Suppressor macrophage (primary cell): Measurements from ENCODE around the gene LIMCH1.
"Not testable (repeated sequence)": the region's sequence is repeated elsewhere in the genome, so short reads cannot be mapped to it uniquely, and the experiment has no call there.

Source experiments
- DNase-seq, 4 experiments: peaks; one replicate each; pipeline ENCODE4 v3.0.0-alpha.2; 2020 to 2022

Gene LIMCH1

GRCh38 chr4:41731569-41732126, 193.7 kb downstream of the LIMCH1 start:
- no peak for DNase-seq

GRCh38 chr4:41734371-41734770, 196.4 kb downstream of the LIMCH1 start:
- no peak for DNase-seq

GRCh38 chr4:41737491-41737890, 199.5 kb downstream of the LIMCH1 start:
- not testable (repeated sequence) for DNase-seq

GRCh38 chr4:41741354-41741753, 203.4 kb downstream of the LIMCH1 start:
- DNase-seq, result no peak

GRCh38 chr4:41744572-41745291, 206.8 kb downstream of the LIMCH1 start:
- no peak for DNase-seq

GRCh38 chr4:41745292-41746024, 207.5 kb downstream of the LIMCH1 start:
- DNase-seq, result no peak

GRCh38 chr4:41746025-41746439, 208.1 kb downstream of the LIMCH1 start:
- no peak for DNase-seq

GRCh38 chr4:41746440-41747229, 208.7 kb downstream of the LIMCH1 start:
- DNase-seq, result no peak

- DNase-seq, result no peak
These were observed 209.5 kb downstream of the LIMCH1 start for GRCh38 chr4:41747230-41748055.

- DNase-seq, result no peak
These were observed 210.2 kb downstream of the LIMCH1 start for GRCh38 chr4:41748074-41748570.

GRCh38 chr4:41748571-41749475, 210.9 kb downstream of the LIMCH1 start, which contains the start of gene PHOX2B:
TSS of gene PHOX2B (minus strand) at chr4:41748725. CDS start at chr4:41748610, 115 bp downstream.
- DNase-seq, result no peak

- no peak for DNase-seq
These were observed 211.7 kb downstream of the LIMCH1 start for GRCh38 chr4:41749631-41750039.
